Measurements from ENCODE around the gene TECTA. TPM values are rescaled to one million over a fixed set of nuclear protein-coding genes. Genes with fewer than 3 reads are reported as not detected.

Gene TECTA
- polyA plus RNA-seq, 3 donors = 0.45 TPM; not detected in 2

GRCh38 chr11:121213362-121213893 is 112.4 kb downstream of the TECTA start:
- no peaks in the 10 kb centered on the region for H3K36me3 Mint-ChIP-seq
- no peak overlapping the region for H3K27ac Mint-ChIP-seq
- H3K9me3 Mint-ChIP-seq = peaks cover 0 to 4% (median 0%) of the 10 kb centered on the region in 7 donors
- no peak overlapping the region for H3K4me3 Mint-ChIP-seq
- no peaks in the 10 kb centered on the region for H3K79me2 ChIP-seq (ENCODE audit: insufficient read depth, low read length)
- H3K27me3 Mint-ChIP-seq (ENCODE audit: low read depth in 3 of 3) = peaks cover 5 to 20% (median 10%) of the 10 kb centered on the region in 3 donors
- no peak overlapping the region for H2AFZ ChIP-seq (ENCODE audit: insufficient read depth, low read depth, low read length, poor library complexity, severe bottlenecking)
- no peak for TF ChIP-seq CTCF (IDR thresholded peaks at IDR 0.05)
- intact Hi-C loops (cut with micrococcal nuclease) = no loop called here
- H3K9me3 ChIP-seq (replicated peaks in 1 of 2; ENCODE audit: control insufficient read depth in 1 of 2, insufficient read depth in 1 of 2, low read length in 2 of 2) = no peaks in the 10 kb centered on the region
- no peak overlapping the region for H3K9ac ChIP-seq (ENCODE audit: insufficient read depth, low read length, poor library complexity, severe bottlenecking)
- H3K4me3 ChIP-seq (replicated peaks in 1 of 3; ENCODE audit: low read depth in 2 of 3, low read length in 3 of 3) = no peak overlapping the region
- H3K4me2 ChIP-seq (replicated peaks; ENCODE audit: extremely low read depth, low read length, poor library complexity, severe bottlenecking) = no peak overlapping the region
- WGBS (ENCODE audit: insufficient coverage) = 70% methylated on average over 3 of the region's 3 CpGs
- no peaks in the 10 kb centered on the region for H3K27me3 ChIP-seq (ENCODE audit: control insufficient read depth in 2 of 2, insufficient read depth in 2 of 2, low read length in 2 of 2)
- no peak for DNase-seq
- no peaks in the 10 kb centered on the region for H3K36me3 ChIP-seq (replicated peaks in 1 of 2; ENCODE audit: control insufficient read depth in 1 of 2, insufficient read depth in 2 of 2, low read length in 2 of 2)
- H3K27ac ChIP-seq (ENCODE audit: low read depth in 1 of 2, low read length in 2 of 2) = no peak overlapping the region
- H4K20me1 ChIP-seq (ENCODE audit: insufficient read depth, low read length) = no peaks in the 10 kb centered on the region
- no peaks in the 10 kb centered on the region for H3K4me1 Mint-ChIP-seq
- H3K4me1 ChIP-seq (ENCODE audit: control insufficient read depth in 1 of 2, insufficient read depth in 2 of 2, low read length in 2 of 2) = no peaks in the 10 kb centered on the region

- Histone ChIP-seq H3K36me3 (replicated peaks in 1 of 2; ENCODE audit: control insufficient read depth in 1 of 2, insufficient read depth in 2 of 2, low read length in 2 of 2) (no peaks in the 10 kb centered on the region), H2AFZ (ENCODE audit: insufficient read depth, low read depth, low read length, poor library complexity, severe bottlenecking) (no peak overlapping the region), H3K27me3 (ENCODE audit: control insufficient read depth in 2 of 2, insufficient read depth in 2 of 2, low read length in 2 of 2) (peaks cover 0 to 3% of the 10 kb centered on the region in 2 donors), H3K4me1 (ENCODE audit: control insufficient read depth in 1 of 2, insufficient read depth in 2 of 2, low read length in 2 of 2) (no peaks in the 10 kb centered on the region), H3K27ac (ENCODE audit: low read depth in 1 of 2, low read length in 2 of 2) (no peak overlapping the region), H3K9me3 (replicated peaks in 1 of 2; ENCODE audit: control insufficient read depth in 1 of 2, insufficient read depth in 1 of 2, low read length in 2 of 2) (no peaks in the 10 kb centered on the region), H3K4me2 (replicated peaks; ENCODE audit: extremely low read depth, low read length, poor library complexity, severe bottlenecking) (no peak overlapping the region), H4K20me1 (ENCODE audit: insufficient read depth, low read length) (no peaks in the 10 kb centered on the region), H3K4me3 (replicated peaks in 1 of 3; ENCODE audit: low read depth in 2 of 3, low read length in 3 of 3) (no peak overlapping the region), H3K9ac (ENCODE audit: insufficient read depth, low read length, poor library complexity, severe bottlenecking) (no peak overlapping the region), H3K79me2 (ENCODE audit: insufficient read depth, low read length) (no peaks in the 10 kb centered on the region)
- Mint-ChIP-seq H3K4me3 (no peak overlapping the region), H3K4me1 (no peaks in the 10 kb centered on the region), H3K27me3 (ENCODE audit: low read depth in 3 of 3) (peaks cover 5 to 20% (median 7%) of the 10 kb centered on the region in 3 donors), H3K36me3 (no peaks in the 10 kb centered on the region), H3K9me3 (peaks cover 0 to 4% (median 0%) of the 10 kb centered on the region in 7 donors), H3K27ac (no peak overlapping the region)
- no peak for TF ChIP-seq CTCF (IDR thresholded peaks at IDR 0.05)
- intact Hi-C loops (cut with micrococcal nuclease) = no loop called here
- DNase-seq = no peak
These were observed 113.8 kb downstream of the TECTA start for GRCh38 chr11:121214861-121215260.

Data from CD14-positive monocyte (primary cell).